ENCODE results near the gene LRRN4CL. TPM values are rescaled to one million over a fixed set of nuclear protein-coding genes. Genes with fewer than 3 reads are reported as not detected.
"Not testable (repeated sequence)": the region's sequence is repeated elsewhere in the genome, so short reads cannot be mapped to it uniquely, and the experiment has no call there.

Gene LRRN4CL
- total RNA-seq, 1 donor from 2014 or later: 1.8 TPM

DNA sequence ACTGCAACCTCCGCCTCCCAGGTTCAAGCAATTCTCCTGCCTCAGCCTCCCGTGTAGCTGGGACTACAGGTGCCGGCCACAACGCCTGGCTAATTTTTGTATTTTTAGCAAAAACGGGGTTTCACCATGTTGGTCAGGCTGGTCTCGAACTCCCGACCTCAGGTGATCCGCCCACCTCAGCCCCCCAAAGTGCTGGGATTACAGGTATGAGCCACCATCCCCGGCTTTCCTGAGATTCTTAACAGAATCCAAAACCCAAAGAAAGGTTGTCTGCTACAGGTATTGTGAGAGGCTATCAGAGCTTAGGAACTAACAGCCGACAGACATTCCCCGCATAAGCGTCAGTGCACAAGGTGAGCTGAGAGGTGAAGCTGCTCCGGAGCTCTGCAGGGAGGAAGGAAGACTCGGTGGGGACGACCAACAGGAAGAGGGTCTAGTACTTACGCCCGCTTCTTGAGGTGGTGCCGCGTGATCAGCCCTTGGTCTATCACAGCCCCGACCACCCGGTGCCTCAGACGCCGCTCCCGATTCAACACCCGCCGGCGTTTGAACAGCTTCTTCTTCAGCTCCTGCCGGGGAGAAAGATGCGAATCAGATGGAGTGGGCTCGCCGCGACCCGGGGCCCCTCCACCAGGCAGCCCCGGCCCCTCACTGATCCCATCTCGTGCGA is 24.8 kb downstream of the LRRN4CL start:
- Mint-ChIP-seq H3K4me1 (ENCODE audit: low read depth, unreplicated experiment) (peaks cover 7% of the 10 kb centered on the region), H3K9me3 (ENCODE audit: unreplicated experiment) (peaks cover 13% of the 10 kb centered on the region), H3K27me3 (ENCODE audit: unreplicated experiment) (peaks cover 4% of the 10 kb centered on the region), H3K27ac (ENCODE audit: unreplicated experiment) (peak overlapping the region; percentile 64), H3K4me3 (ENCODE audit: unreplicated experiment) (peak overlapping the region; percentile 96), H3K36me3 (ENCODE audit: unreplicated experiment) (no peaks in the 10 kb centered on the region)
- TF ChIP-seq, protein P1, sequence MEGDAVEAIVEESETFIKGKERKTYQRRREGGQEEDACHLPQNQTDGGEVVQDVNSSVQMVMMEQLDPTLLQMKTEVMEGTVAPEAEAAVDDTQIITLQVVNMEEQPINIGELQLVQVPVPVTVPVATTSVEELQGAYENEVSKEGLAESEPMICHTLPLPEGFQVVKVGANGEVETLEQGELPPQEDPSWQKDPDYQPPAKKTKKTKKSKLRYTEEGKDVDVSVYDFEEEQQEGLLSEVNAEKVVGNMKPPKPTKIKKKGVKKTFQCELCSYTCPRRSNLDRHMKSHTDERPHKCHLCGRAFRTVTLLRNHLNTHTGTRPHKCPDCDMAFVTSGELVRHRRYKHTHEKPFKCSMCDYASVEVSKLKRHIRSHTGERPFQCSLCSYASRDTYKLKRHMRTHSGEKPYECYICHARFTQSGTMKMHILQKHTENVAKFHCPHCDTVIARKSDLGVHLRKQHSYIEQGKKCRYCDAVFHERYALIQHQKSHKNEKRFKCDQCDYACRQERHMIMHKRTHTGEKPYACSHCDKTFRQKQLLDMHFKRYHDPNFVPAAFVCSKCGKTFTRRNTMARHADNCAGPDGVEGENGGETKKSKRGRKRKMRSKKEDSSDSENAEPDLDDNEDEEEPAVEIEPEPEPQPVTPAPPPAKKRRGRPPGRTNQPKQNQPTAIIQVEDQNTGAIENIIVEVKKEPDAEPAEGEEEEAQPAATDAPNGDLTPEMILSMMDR (IDR thresholded peaks at IDR 0.05; ENCODE audit: partially characterized antibody, unreplicated experiment): no peak
- DNase-seq: peak; percentile 73

DNA sequence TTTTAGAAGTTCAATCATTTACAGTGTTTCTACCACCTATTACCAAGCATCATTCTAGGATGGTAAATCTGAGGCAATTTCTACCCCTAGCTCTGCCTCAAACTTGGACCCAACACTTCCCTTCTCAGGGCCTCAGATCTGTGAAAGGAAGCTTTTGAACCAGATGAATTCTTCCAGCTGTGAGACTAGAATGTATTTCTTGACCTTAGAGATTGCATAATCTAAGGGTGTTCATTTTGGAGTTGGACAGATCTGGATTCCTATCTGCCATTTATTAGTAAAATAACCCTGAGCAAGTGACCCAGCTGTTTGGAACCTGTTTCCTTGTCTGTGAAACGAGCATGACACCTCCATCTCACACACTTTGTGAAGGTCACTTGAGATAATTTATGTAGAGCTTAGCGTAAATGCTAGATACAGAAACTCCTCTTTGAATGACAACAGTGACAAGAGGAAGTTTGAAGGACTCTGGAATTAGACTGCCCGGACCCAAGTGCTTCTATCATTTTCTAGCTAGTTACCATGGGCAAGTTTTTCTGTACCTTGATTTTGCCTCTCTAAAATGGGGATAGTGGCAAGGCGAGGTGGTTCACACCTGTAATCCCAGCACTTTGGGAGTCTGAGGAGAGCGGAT is 32.4 kb downstream of the LRRN4CL start:
- Mint-ChIP-seq H3K4me3 (ENCODE audit: unreplicated experiment) (no peak overlapping the region), H3K4me1 (ENCODE audit: low read depth, unreplicated experiment) (peaks cover 5% of the 10 kb centered on the region), H3K27ac (ENCODE audit: unreplicated experiment) (no peak overlapping the region)

DNA sequence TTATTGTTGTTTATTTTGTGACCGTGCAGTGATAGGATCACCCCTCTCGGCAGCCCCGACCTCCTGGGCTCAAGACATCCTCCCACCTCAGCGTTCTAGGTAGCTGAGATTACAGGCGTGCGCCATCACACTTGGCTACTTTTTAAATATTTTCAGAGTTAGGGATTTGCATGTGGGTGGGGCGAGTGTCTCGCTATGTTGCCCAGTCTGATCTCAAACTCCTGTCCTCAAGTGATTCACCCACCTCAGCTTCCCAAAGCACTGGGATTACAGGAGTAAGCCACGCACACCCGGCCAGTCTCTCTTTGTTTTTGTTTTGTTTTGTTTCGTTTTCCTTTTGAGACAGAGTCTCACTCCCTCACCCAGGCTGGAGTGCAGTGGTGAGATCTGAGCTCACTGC is 35.0 kb downstream of the LRRN4CL start:
- H3K27ac Mint-ChIP-seq (ENCODE audit: unreplicated experiment): no peak overlapping the region
- peaks cover 6% of the 10 kb centered on the region for H3K9me3 Mint-ChIP-seq (ENCODE audit: unreplicated experiment)
- TF ChIP-seq, protein P1 (IDR thresholded peaks at IDR 0.05; ENCODE audit: partially characterized antibody, unreplicated experiment): no peak
- H3K27me3 Mint-ChIP-seq (ENCODE audit: unreplicated experiment): peaks cover 1% of the 10 kb centered on the region
- no peak overlapping the region for H3K4me3 Mint-ChIP-seq (ENCODE audit: unreplicated experiment)
- H3K4me1 Mint-ChIP-seq (ENCODE audit: low read depth, unreplicated experiment): peaks cover 5% of the 10 kb centered on the region
- H3K36me3 Mint-ChIP-seq (ENCODE audit: unreplicated experiment): no peaks in the 10 kb centered on the region
- DNase-seq: no peak

More for the DNA sequence above, 32.4 kb downstream of the LRRN4CL start:
- DNase-seq: no peak
- TF ChIP-seq, protein P1 (IDR thresholded peaks at IDR 0.05; ENCODE audit: partially characterized antibody, unreplicated experiment): no peak
- H3K27me3 Mint-ChIP-seq (ENCODE audit: unreplicated experiment): peaks cover 1% of the 10 kb centered on the region
- H3K9me3 Mint-ChIP-seq (ENCODE audit: unreplicated experiment): peaks cover 6% of the 10 kb centered on the region
- H3K36me3 Mint-ChIP-seq (ENCODE audit: unreplicated experiment): no peaks in the 10 kb centered on the region

DNA sequence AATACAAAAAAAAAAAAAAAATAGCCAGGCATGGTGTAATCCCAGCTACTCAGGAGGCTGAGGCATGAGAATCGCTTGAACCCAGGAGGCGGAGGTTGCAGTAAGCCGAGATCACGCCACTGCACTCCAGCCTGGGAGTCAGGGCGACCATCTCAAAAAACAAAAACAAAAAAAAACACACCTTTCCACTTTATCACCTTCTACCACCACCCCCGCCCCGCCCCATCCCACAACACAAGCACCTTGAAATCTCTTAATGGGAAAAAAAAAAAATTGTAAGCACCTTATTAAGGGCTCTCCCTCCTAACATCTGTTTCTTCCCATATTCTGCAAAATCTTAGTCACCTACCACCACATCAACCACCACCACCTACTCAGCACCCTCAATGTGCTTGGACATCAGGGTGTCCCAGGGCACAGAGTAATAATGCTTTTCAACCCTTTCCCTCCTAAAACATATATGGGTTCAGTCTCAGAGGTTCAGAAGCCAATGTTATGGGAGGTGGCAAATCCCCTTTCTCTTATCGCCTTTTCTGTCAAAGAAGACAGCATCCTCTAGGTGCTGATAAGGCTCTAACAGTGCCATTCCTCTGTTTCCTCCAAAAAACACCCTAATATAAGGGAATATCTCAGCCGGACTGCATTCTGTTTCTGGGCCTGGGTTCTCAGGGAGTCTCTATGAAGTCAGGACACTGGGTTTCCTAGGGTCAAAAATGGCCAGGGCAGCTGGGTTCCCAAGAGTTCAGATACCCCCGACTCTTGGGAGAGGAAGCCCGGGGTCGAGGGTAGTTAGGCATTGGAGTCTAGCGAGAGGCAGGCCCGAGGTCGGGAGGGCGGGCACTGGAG is 36.9 kb downstream of the LRRN4CL start:
- Mint-ChIP-seq H3K27ac (ENCODE audit: unreplicated experiment) (peak overlapping the region; percentile 89), H3K27me3 (ENCODE audit: unreplicated experiment) (peaks cover 3% of the 10 kb centered on the region), H3K4me3 (ENCODE audit: unreplicated experiment) (peak overlapping the region; percentile 96), H3K4me1 (ENCODE audit: low read depth, unreplicated experiment) (peaks cover 5% of the 10 kb centered on the region), H3K9me3 (ENCODE audit: unreplicated experiment) (peaks cover 6% of the 10 kb centered on the region), H3K36me3 (ENCODE audit: unreplicated experiment) (no peaks in the 10 kb centered on the region)
- TF ChIP-seq, protein P1 (IDR thresholded peaks at IDR 0.05; ENCODE audit: partially characterized antibody, unreplicated experiment): no peak
- no peak for DNase-seq

DNA sequence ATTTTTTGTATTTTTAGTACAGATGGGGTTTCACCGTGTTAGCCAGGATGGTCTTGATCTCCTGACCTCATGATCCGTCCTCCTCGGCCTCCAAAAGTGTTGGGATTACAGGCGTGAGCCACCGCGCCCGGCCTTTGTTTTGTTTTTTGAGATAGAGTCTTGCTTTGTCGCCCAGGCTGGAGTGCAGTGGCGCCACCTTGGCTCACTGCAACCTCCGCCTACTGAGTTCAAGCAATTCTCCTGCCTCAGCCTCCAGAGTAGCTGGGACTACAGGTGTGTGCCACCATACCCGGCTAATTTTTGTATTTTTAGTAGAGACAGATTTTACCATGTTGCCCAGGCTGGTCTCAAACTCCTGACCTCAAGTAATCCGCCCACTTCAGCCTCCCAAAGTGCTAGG is 39.0 kb downstream of the LRRN4CL start:
- not testable (repeated sequence) for H3K4me3 Mint-ChIP-seq (ENCODE audit: unreplicated experiment); H3K36me3 Mint-ChIP-seq (ENCODE audit: unreplicated experiment); H3K27me3 Mint-ChIP-seq (ENCODE audit: unreplicated experiment); DNase-seq; H3K27ac Mint-ChIP-seq (ENCODE audit: unreplicated experiment)
- H3K9me3 Mint-ChIP-seq (ENCODE audit: unreplicated experiment): peaks cover 13% of the 10 kb centered on the region
- H3K4me1 Mint-ChIP-seq (ENCODE audit: low read depth, unreplicated experiment): peaks cover 12% of the 10 kb centered on the region
